ENCODE data around the gene JARID2. TPM values are rescaled to one million over a fixed set of nuclear protein-coding genes. Genes with fewer than 3 reads are reported as not detected.

The JARID2 gene
- total RNA-seq, 1 experiment from 2014 or later = 6.0 TPM

GRCh38 chr6:15340775-15341174 lies 94.9 kb downstream of the JARID2 start:
- no peak for DNase-seq (ENCODE audit: low read depth, low spot score)
- CTCF ChIA-PET = no interaction called here

DNA sequence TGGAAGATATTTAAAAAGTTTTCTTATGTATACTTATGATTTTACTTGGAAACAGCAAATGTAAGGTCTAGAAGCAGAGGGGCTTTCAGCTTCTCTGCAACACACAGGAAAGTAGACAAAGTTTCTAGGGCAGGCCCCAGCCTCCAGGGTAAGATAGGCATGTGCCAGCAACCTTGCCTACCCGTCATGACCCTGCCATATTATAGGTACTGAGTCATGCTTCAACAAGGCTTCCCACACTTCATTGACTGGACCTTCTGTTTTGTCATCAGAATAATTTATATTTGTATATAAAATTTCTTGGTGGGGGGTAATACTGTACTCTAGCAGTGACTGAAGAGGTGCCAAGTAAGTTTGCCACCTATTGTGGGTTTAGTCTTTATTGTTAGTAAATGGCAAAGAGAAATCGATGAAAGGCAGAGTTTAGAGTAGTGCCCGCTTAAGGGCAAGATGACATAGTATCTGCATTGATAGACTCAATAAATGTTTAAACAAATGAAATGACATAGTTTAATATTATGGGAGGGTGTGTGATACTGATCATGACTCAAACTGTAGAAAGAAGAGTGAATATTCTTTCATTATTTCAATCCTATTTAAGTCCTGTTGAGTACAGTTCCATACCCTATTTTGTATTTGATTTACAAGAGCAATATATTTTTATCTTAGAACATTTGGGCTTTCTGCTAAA lies 95.6 kb downstream of the JARID2 start:
- Histone ChIP-seq H3K4me1 (ENCODE audit: control insufficient read depth, insufficient read depth, low read length) (no peaks in the 10 kb centered on the region), H3K4me3 (ENCODE audit: low read depth in 2 of 2, low read length in 2 of 2) (no peak overlapping the region), H3K27ac (ENCODE audit: low read length) (no peak overlapping the region), H3K27me3 (ENCODE audit: control insufficient read depth, insufficient read depth, low read length) (no peaks in the 10 kb centered on the region), H3K9me3 (ENCODE audit: control insufficient read depth, insufficient read depth, low read depth, low read length) (no peaks in the 10 kb centered on the region), H3K36me3 (ENCODE audit: control insufficient read depth, insufficient read depth, low read length) (no peaks in the 10 kb centered on the region)
- ChIA-PET POLR2A (no interaction called here), CTCF (no interaction called here)
- ATAC-seq = no peak
- BruUV-seq (replicated peaks) = no TSS peak
- intact Hi-C loops (cut with micrococcal nuclease; ENCODE audit: unreplicated experiment) = no loop called here
- in situ Hi-C loops (cut with HindIII; ENCODE audit: low pct_unique_long_range_greater_than_20kb, low sequenced_read_pairs) = no loop called here
- DNase-seq (ENCODE audit: low read depth, low spot score) = no peak
- TF ChIP-seq POLR2AphosphoS5 (IDR thresholded peaks at IDR 0.05; ENCODE audit: low read depth, low read length) (no peak), TCF7L2 (IDR thresholded peaks at IDR 0.05; ENCODE audit: low read depth, low read length) (no peak), SIN3A (IDR thresholded peaks at IDR 0.05; ENCODE audit: borderline replicate concordance, insufficient read depth, low read depth, low read length) (no peak)
- TF ChIP-seq, protein P1, sequence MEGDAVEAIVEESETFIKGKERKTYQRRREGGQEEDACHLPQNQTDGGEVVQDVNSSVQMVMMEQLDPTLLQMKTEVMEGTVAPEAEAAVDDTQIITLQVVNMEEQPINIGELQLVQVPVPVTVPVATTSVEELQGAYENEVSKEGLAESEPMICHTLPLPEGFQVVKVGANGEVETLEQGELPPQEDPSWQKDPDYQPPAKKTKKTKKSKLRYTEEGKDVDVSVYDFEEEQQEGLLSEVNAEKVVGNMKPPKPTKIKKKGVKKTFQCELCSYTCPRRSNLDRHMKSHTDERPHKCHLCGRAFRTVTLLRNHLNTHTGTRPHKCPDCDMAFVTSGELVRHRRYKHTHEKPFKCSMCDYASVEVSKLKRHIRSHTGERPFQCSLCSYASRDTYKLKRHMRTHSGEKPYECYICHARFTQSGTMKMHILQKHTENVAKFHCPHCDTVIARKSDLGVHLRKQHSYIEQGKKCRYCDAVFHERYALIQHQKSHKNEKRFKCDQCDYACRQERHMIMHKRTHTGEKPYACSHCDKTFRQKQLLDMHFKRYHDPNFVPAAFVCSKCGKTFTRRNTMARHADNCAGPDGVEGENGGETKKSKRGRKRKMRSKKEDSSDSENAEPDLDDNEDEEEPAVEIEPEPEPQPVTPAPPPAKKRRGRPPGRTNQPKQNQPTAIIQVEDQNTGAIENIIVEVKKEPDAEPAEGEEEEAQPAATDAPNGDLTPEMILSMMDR (IDR thresholded peaks at IDR 0.05) = no peak
- TF ChIP-seq, protein P2, sequence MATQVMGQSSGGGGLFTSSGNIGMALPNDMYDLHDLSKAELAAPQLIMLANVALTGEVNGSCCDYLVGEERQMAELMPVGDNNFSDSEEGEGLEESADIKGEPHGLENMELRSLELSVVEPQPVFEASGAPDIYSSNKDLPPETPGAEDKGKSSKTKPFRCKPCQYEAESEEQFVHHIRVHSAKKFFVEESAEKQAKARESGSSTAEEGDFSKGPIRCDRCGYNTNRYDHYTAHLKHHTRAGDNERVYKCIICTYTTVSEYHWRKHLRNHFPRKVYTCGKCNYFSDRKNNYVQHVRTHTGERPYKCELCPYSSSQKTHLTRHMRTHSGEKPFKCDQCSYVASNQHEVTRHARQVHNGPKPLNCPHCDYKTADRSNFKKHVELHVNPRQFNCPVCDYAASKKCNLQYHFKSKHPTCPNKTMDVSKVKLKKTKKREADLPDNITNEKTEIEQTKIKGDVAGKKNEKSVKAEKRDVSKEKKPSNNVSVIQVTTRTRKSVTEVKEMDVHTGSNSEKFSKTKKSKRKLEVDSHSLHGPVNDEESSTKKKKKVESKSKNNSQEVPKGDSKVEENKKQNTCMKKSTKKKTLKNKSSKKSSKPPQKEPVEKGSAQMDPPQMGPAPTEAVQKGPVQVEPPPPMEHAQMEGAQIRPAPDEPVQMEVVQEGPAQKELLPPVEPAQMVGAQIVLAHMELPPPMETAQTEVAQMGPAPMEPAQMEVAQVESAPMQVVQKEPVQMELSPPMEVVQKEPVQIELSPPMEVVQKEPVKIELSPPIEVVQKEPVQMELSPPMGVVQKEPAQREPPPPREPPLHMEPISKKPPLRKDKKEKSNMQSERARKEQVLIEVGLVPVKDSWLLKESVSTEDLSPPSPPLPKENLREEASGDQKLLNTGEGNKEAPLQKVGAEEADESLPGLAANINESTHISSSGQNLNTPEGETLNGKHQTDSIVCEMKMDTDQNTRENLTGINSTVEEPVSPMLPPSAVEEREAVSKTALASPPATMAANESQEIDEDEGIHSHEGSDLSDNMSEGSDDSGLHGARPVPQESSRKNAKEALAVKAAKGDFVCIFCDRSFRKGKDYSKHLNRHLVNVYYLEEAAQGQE (IDR thresholded peaks at IDR 0.05; ENCODE audit: insufficient read depth in 1 of 2, low read depth in 2 of 2, low read length in 1 of 2) = no peak

More at GRCh38 chr6:15340775-15341174, 94.9 kb downstream of the JARID2 start:
- no peaks in the 10 kb centered on the region for H3K36me3 ChIP-seq (ENCODE audit: control insufficient read depth, insufficient read depth, low read length)
- ATAC-seq = no peak
- H3K27me3 ChIP-seq (ENCODE audit: control insufficient read depth, insufficient read depth, low read length) = no peaks in the 10 kb centered on the region
- H3K4me1 ChIP-seq (ENCODE audit: control insufficient read depth, insufficient read depth, low read length) = no peaks in the 10 kb centered on the region
- BruUV-seq (replicated peaks) = no TSS peak
- in situ Hi-C loops (cut with HindIII; ENCODE audit: low pct_unique_long_range_greater_than_20kb, low sequenced_read_pairs) (no loop called here), intact Hi-C loops (cut with micrococcal nuclease; ENCODE audit: unreplicated experiment) (no loop called here)
- H3K9me3 ChIP-seq (ENCODE audit: control insufficient read depth, insufficient read depth, low read depth, low read length) = no peaks in the 10 kb centered on the region
- H3K27ac ChIP-seq (ENCODE audit: low read length) = no peak overlapping the region
- POLR2A ChIA-PET = no interaction called here
- TF ChIP-seq POLR2AphosphoS5 (IDR thresholded peaks at IDR 0.05; ENCODE audit: low read depth, low read length) = no peak
- no peak for TF ChIP-seq SIN3A (IDR thresholded peaks at IDR 0.05; ENCODE audit: borderline replicate concordance, insufficient read depth, low read depth, low read length)
- TF ChIP-seq, protein P2 (IDR thresholded peaks at IDR 0.05; ENCODE audit: insufficient read depth in 1 of 2, low read depth in 2 of 2, low read length in 1 of 2) = no peak
- no peak for TF ChIP-seq TCF7L2 (IDR thresholded peaks at IDR 0.05; ENCODE audit: low read depth, low read length)
- TF ChIP-seq, protein P1 (IDR thresholded peaks at IDR 0.05) = no peak
- no peak overlapping the region for H3K4me3 ChIP-seq (ENCODE audit: low read depth in 2 of 2, low read length in 2 of 2)
